Skeletal muscle satellite cell (primary cell): Measurements from ENCODE around the gene OR9K2. TPM values are rescaled to one million over a fixed set of nuclear protein-coding genes. Genes with fewer than 3 reads are reported as not detected.
"Not testable (repeated sequence)": the region's sequence is repeated elsewhere in the genome, so short reads cannot be mapped to it uniquely, and the experiment has no call there.

ENCODE experiments used
- H3K27me3 ChIP-seq: 2 replicates; pipeline ENCODE4 v1.7.0; 2013; ENCODE audit warnings: low read length; ENCODE audit not compliant: control insufficient read depth, insufficient read depth
- H3K36me3 ChIP-seq: 2 replicates; pipeline ENCODE4 v1.7.0; 2013; ENCODE audit warnings: mild to moderate bottlenecking, control low read depth, low read length; ENCODE audit not compliant: insufficient read depth
- H3K4me1 ChIP-seq: 2 replicates; pipeline ENCODE4 v1.7.0; 2013; ENCODE audit warnings: low read length; ENCODE audit not compliant: control insufficient read depth, insufficient read depth
- H3K4me2 ChIP-seq: 2 replicates; pipeline ENCODE4 v1.7.0; 2013; ENCODE audit warnings: mild to moderate bottlenecking, low read length
- H3K4me3 ChIP-seq: 2 replicates; pipeline ENCODE4 v1.7.0; 2013; ENCODE audit warnings: low read length
- H3K9ac ChIP-seq: 2 replicates; pipeline ENCODE4 v1.7.0; 2013; ENCODE audit warnings: mild to moderate bottlenecking, low read depth, low read length, moderate library complexity
- H3K9me3 ChIP-seq: replicated peaks from 2 replicates; pipeline ENCODE4 v1.7.0; 2013; ENCODE audit warnings: mild to moderate bottlenecking, control low read depth, low read length
- total RNA-seq: library from RNA; depleted of rRNA; stranded (reverse); fragments of >200 nt; gene quantifications from 2 replicates; pipeline ENCODE4 v1.2.3, GENCODE V29; 2012; rRNA removed

The OR9K2 gene
- total RNA-seq: not detected in 2 replicates

- Histone ChIP-seq H3K4me1 (no peaks in the 10 kb centered on the region), H3K4me3 (no peak within 1 kb of the TSS), H3K36me3 (no peaks in the 10 kb centered on the region), H3K9ac (no peak within 1 kb of the TSS), H3K4me2 (no peak within 1 kb of the TSS), H3K9me3 (no peaks in the 10 kb centered on the region), H3K27me3 (no peaks in the 10 kb centered on the region)
These were observed at the start of gene OR9K2 for GRCh38 chr12:55126106-55126505. Gene OR9K2 (plus strand): TSS chr12:55126406. CDS start chr12:55129835, 3,429 bp downstream.

GRCh38 chr12:55092579-55092978 lies 33.6 kb upstream of the OR9K2 start:
- no peaks in the 10 kb centered on the region for H3K4me1 ChIP-seq
- H3K9ac ChIP-seq: no peak overlapping the region
- no peaks in the 10 kb centered on the region for H3K9me3 ChIP-seq
- H3K27me3 ChIP-seq: peaks cover 7% of the 10 kb centered on the region
- no peaks in the 10 kb centered on the region for H3K36me3 ChIP-seq
- no peak overlapping the region for H3K4me3 ChIP-seq
- no peak overlapping the region for H3K4me2 ChIP-seq

- Histone ChIP-seq H3K4me1 (no peaks in the 10 kb centered on the region), H3K4me2 (no peak overlapping the region), H3K36me3 (no peaks in the 10 kb centered on the region), H3K9me3 (no peaks in the 10 kb centered on the region), H3K9ac (no peak overlapping the region), H3K27me3 (no peaks in the 10 kb centered on the region), H3K4me3 (no peak overlapping the region)
These were observed 13.8 kb upstream of the OR9K2 start for GRCh38 chr12:55112378-55112875.

- Histone ChIP-seq H3K4me3 (no peak overlapping the region), H3K9ac (no peak overlapping the region), H3K27me3 (no peaks in the 10 kb centered on the region), H3K9me3 (no peaks in the 10 kb centered on the region), H3K36me3 (no peaks in the 10 kb centered on the region), H3K4me1 (no peaks in the 10 kb centered on the region), H3K4me2 (no peak overlapping the region)
These were observed 10.1 kb upstream of the OR9K2 start for GRCh38 chr12:55116152-55116551.

- Histone ChIP-seq H3K27me3 (no peaks in the 10 kb centered on the region), H3K9me3 (no peaks in the 10 kb centered on the region), H3K4me2 (no peak overlapping the region), H3K36me3 (no peaks in the 10 kb centered on the region), H3K9ac (no peak overlapping the region), H3K4me1 (no peaks in the 10 kb centered on the region), H3K4me3 (no peak overlapping the region)
These were observed 6.6 kb downstream of the OR9K2 start for GRCh38 chr12:55132816-55133215.

GRCh38 chr12:55142669-55143565 lies 16.7 kb downstream of the OR9K2 start:
- no peaks in the 10 kb centered on the region for H3K27me3 ChIP-seq
- H3K4me1 ChIP-seq: no peaks in the 10 kb centered on the region

GRCh38 chr12:55143566-55143870 lies 17.3 kb downstream of the OR9K2 start:
- Histone ChIP-seq H3K9me3 (no peaks in the 10 kb centered on the region), H3K4me1 (no peaks in the 10 kb centered on the region)

More at GRCh38 chr12:55142669-55143565, 16.7 kb downstream of the OR9K2 start:
- no peaks in the 10 kb centered on the region for H3K36me3 ChIP-seq
- H3K9me3 ChIP-seq: no peaks in the 10 kb centered on the region
- no peak overlapping the region for H3K4me2 ChIP-seq
- H3K4me3 ChIP-seq: no peak overlapping the region
- H3K9ac ChIP-seq: no peak overlapping the region

GRCh38 chr12:55167010-55167640 lies 40.9 kb downstream of the OR9K2 start:
- H3K9me3 ChIP-seq, H3K4me1 ChIP-seq, H3K9ac ChIP-seq, H3K27me3 ChIP-seq, H3K4me3 ChIP-seq, H3K36me3 ChIP-seq, H3K4me2 ChIP-seq: not testable (repeated sequence)

More at GRCh38 chr12:55143566-55143870, 17.3 kb downstream of the OR9K2 start:
- no peak overlapping the region for H3K4me3 ChIP-seq
- no peaks in the 10 kb centered on the region for H3K27me3 ChIP-seq
- H3K9ac ChIP-seq: no peak overlapping the region
- H3K36me3 ChIP-seq: no peaks in the 10 kb centered on the region
- H3K4me2 ChIP-seq: no peak overlapping the region

GRCh38 chr12:55171445-55171844 lies 45.2 kb downstream of the OR9K2 start:
- Histone ChIP-seq H3K9me3 (no peaks in the 10 kb centered on the region), H3K4me3 (no peak overlapping the region)

GRCh38 chr12:55171846-55172245 lies 45.6 kb downstream of the OR9K2 start:
- H3K4me1 ChIP-seq, H3K9me3 ChIP-seq, H3K4me3 ChIP-seq: not testable (repeated sequence)

More at GRCh38 chr12:55171445-55171844, 45.2 kb downstream of the OR9K2 start:
- Histone ChIP-seq H3K4me1 (no peaks in the 10 kb centered on the region), H3K9ac (no peak overlapping the region), H3K36me3 (no peaks in the 10 kb centered on the region), H3K4me2 (no peak overlapping the region), H3K27me3 (no peaks in the 10 kb centered on the region)

GRCh38 chr12:55172686-55173085 lies 46.5 kb downstream of the OR9K2 start:
- no peaks in the 10 kb centered on the region for H3K4me1 ChIP-seq
- H3K27me3 ChIP-seq: peaks cover 3% of the 10 kb centered on the region
- H3K4me2 ChIP-seq: no peak overlapping the region
- no peaks in the 10 kb centered on the region for H3K9me3 ChIP-seq
- H3K4me3 ChIP-seq: no peak overlapping the region
- H3K36me3 ChIP-seq: no peaks in the 10 kb centered on the region
- H3K9ac ChIP-seq: no peak overlapping the region

More at GRCh38 chr12:55171846-55172245, 45.6 kb downstream of the OR9K2 start:
- not testable (repeated sequence) for H3K27me3 ChIP-seq, H3K4me2 ChIP-seq, H3K36me3 ChIP-seq, H3K9ac ChIP-seq
